Karpas-422 (cell line): ENCODE data around the gene NPFFR1. TPM values are rescaled to one million over a fixed set of nuclear protein-coding genes. Genes with fewer than 3 reads are reported as not detected.

ENCODE experiments used
- DNase-seq: peaks from one replicate; pipeline ENCODE4 v3.0.0-alpha.2; 2015
- H2AFZ ChIP-seq: fragments of 200-600 bp; sonication (generic); 2 replicates; pipeline ENCODE4 v1.6.1; 2014; ENCODE audit warnings: antibody characterized with exemption, low read length, mixed read lengths
- H3K27ac ChIP-seq: fragments of 200-600 bp; sonication (generic); 2 replicates; pipeline ENCODE4 v1.5.1; 2014; ENCODE audit warnings: mild to moderate bottlenecking, low read length, moderate library complexity
- H3K27me3 ChIP-seq: fragments of 200-600 bp; sonication (generic); 2 replicates; pipeline ENCODE4 v1.6.1; 2014; ENCODE audit warnings: low read length, mixed read lengths
- H3K36me3 ChIP-seq: fragments of 200-600 bp; sonication (generic); 2 replicates; pipeline ENCODE4 v1.6.1; 2014; ENCODE audit warnings: low read length, mixed read lengths; ENCODE audit not compliant: insufficient read depth
- H3K4me1 ChIP-seq: fragments of 200-600 bp; sonication (generic); 2 replicates; pipeline ENCODE4 v1.6.1; 2014; ENCODE audit warnings: mild to moderate bottlenecking, low read length, mixed read lengths
- H3K4me2 ChIP-seq: fragments of 200-600 bp; sonication (generic); 2 replicates; pipeline ENCODE4 v1.6.1; 2014; ENCODE audit warnings: low read length, low read depth, mild to moderate bottlenecking; ENCODE audit not compliant: poor library complexity, severe bottlenecking
- H3K4me3 ChIP-seq: fragments of 200-600 bp; sonication (generic); 2 replicates; pipeline ENCODE4 v1.5.1; 2014; ENCODE audit warnings: mild to moderate bottlenecking, antibody characterized with exemption, low read length, mixed read lengths
- H3K79me2 ChIP-seq: fragments of 200-600 bp; sonication (generic); 2 replicates; pipeline ENCODE4 v1.6.1; 2014; ENCODE audit warnings: mild to moderate bottlenecking, low read length, mixed read lengths
- H3K9ac ChIP-seq: fragments of 200-600 bp; sonication (generic); 2 replicates; pipeline ENCODE4 v1.6.0; 2014; ENCODE audit warnings: low read length
- H3K9me2 ChIP-seq: fragments of 200-600 bp; sonication (generic), shearing (Covaris generic); replicated peaks from 2 replicates; pipeline ENCODE4 v1.6.0; 2014; ENCODE audit warnings: mild to moderate bottlenecking, low read length, moderate library complexity; ENCODE audit not compliant: insufficient read depth
- H3K9me3 ChIP-seq: fragments of 300-700, 200-600 bp; sonication (generic); 2 replicates; pipeline ENCODE4 v1.6.1; 2014; ENCODE audit warnings: low read length, mixed read lengths
- H4K20me1 ChIP-seq: fragments of 200-600 bp; sonication (generic); 2 replicates; pipeline ENCODE4 v1.6.1; 2014; ENCODE audit warnings: mild to moderate bottlenecking, antibody characterized with exemption, low read length, low read depth; ENCODE audit not compliant: insufficient read depth
- total RNA-seq: library from RNA; depleted of rRNA; stranded (reverse); fragments of >200 nt; shearing (Covaris generic); gene quantifications from 2 replicates; pipeline ENCODE4 v1.2.3, GENCODE V29; 2014; ENCODE audit warnings: low replicate concordance

NPFFR1 gene
- total RNA-seq, 1 experiment from 2014 or later = not detected

DNA sequence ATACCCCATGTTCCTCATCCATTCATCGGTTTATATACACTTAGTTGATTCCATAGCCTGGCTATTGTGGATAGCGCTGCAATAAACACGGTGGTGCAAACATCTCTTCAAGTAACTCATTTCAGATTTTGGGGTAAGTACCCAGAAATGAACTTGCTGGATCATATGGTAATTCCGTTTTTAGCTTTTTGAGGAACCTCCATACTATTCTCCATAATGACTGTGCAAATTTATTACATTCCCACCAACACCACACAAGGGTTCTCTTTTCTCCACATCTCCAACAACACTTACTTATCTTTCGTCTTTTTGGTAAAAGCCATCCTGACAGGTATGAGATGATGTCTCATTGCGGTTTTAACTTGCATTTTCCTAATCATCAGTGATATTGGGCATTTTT, 3.7 kb downstream of the NPFFR1 start:
- Histone ChIP-seq H3K36me3 (no peaks in the 10 kb centered on the region), H3K4me1 (peaks cover 71% of the 10 kb centered on the region), H3K79me2 (no peaks in the 10 kb centered on the region), H3K27me3 (no peaks in the 10 kb centered on the region), H4K20me1 (no peaks in the 10 kb centered on the region), H3K4me2 (no peak overlapping the region), H3K9me2 (no peaks in the 10 kb centered on the region), H3K9ac (no peak overlapping the region), H3K9me3 (no peaks in the 10 kb centered on the region; the same call in 1 of the 2 replicates), H2AFZ (no peak overlapping the region), H3K27ac (peak overlapping the region; percentile 98), H3K4me3 (no peak overlapping the region)
- DNase-seq = peak; percentile 22

DNA sequence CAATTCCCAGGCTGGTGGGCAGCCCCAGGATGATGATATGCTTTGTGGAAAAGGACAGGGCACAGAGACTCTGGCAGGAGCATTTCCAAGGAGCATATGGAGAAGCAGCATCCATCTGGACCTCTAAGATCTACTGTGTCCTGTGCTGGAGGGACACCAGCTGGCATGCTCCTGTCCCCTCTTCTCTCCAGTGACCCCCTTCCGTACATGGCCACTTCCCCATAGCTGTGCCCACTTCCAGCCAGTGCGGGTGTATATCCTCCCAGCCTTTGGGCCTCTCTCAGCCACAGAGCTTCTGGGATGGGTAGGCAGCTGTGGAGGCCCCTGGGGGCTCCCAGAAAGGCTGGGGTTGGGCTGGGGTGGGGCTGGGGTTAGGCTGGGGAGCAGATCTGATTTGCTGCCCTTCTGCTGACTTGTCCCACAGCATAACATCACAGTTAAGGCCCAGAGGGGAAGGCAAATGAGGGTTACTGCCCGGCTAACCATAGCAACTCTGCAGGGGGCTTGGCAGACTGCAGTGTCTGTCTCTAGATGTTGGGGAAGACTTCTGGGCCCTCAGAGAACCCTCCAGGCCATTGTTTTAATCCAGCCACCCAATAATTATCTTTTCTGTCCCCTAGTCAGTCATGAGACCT, 6.3 kb downstream of the NPFFR1 start:
- no peaks in the 10 kb centered on the region for H3K79me2 ChIP-seq
- H3K9ac ChIP-seq = peak overlapping the region; percentile 75
- no peaks in the 10 kb centered on the region; the same call in 1 of the 2 replicates for H3K9me3 ChIP-seq
- H4K20me1 ChIP-seq = no peaks in the 10 kb centered on the region
- H3K27ac ChIP-seq = peak overlapping the region; percentile 98
- H3K9me2 ChIP-seq = no peaks in the 10 kb centered on the region
- peak overlapping the region; percentile 74 for H3K4me2 ChIP-seq
- H3K4me1 ChIP-seq = peaks cover 83% of the 10 kb centered on the region
- no peak overlapping the region for H2AFZ ChIP-seq
- H3K4me3 ChIP-seq = peak overlapping the region; percentile 51
- no peaks in the 10 kb centered on the region for H3K27me3 ChIP-seq
- no peaks in the 10 kb centered on the region for H3K36me3 ChIP-seq
- peak; percentile 96 for DNase-seq

DNA sequence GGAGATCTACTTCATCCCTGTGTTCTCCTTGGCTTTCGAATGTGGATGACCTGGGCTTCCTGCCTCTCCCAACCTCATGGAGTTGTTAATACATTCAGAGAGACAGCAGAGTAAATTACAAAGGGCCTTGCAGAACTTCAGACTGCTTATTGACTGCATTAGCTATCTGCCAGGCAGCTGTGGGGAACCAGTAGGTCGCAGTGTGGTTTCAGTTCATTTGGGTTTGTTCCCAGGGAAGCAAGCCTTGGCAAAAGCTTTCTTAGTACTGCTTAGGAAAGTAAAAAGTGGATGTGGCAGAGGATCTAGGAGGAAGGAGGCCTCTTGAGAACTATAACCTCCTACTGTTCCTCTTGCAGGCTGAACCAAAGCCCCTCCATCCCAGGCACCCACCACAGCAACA, 9.2 kb downstream of the NPFFR1 start:
- H3K4me3 ChIP-seq = no peak overlapping the region
- no peak for DNase-seq
- no peaks in the 10 kb centered on the region for H3K9me2 ChIP-seq
- H3K27me3 ChIP-seq = no peaks in the 10 kb centered on the region
- H3K79me2 ChIP-seq = no peaks in the 10 kb centered on the region
- no peak overlapping the region for H3K4me2 ChIP-seq
- no peaks in the 10 kb centered on the region for H3K36me3 ChIP-seq
- peak overlapping the region; percentile 54; the same call in 1 of the 2 replicates for H2AFZ ChIP-seq
- H3K9me3 ChIP-seq = no peaks in the 10 kb centered on the region; the same call in 1 of the 2 replicates
- peak overlapping the region; percentile 98 for H3K27ac ChIP-seq
- H4K20me1 ChIP-seq = no peaks in the 10 kb centered on the region
- H3K4me1 ChIP-seq = peaks cover 74% of the 10 kb centered on the region
- H3K9ac ChIP-seq = peak overlapping the region; percentile 35; the same call in 1 of the 2 replicates

GRCh38 chr10:70272925-70273316, 10.9 kb downstream of the NPFFR1 start:
- H3K27ac ChIP-seq = peak overlapping the region; percentile 98
- H3K36me3 ChIP-seq = no peaks in the 10 kb centered on the region
- H3K9me3 ChIP-seq = no peaks in the 10 kb centered on the region; the same call in 1 of the 2 replicates
- peak overlapping the region; percentile 48 for H3K4me2 ChIP-seq
- H3K79me2 ChIP-seq = no peaks in the 10 kb centered on the region
- no peaks in the 10 kb centered on the region for H3K27me3 ChIP-seq
- DNase-seq = peak; percentile 88
- H2AFZ ChIP-seq = peak overlapping the region; percentile 38; the same call in 1 of the 2 replicates
- H3K9ac ChIP-seq = peak overlapping the region; percentile 57
- no peaks in the 10 kb centered on the region for H3K9me2 ChIP-seq
- peak overlapping the region; percentile 28; the same call in 1 of the 2 replicates for H3K4me3 ChIP-seq
- peaks cover 75% of the 10 kb centered on the region for H3K4me1 ChIP-seq
- H4K20me1 ChIP-seq = no peaks in the 10 kb centered on the region

DNA sequence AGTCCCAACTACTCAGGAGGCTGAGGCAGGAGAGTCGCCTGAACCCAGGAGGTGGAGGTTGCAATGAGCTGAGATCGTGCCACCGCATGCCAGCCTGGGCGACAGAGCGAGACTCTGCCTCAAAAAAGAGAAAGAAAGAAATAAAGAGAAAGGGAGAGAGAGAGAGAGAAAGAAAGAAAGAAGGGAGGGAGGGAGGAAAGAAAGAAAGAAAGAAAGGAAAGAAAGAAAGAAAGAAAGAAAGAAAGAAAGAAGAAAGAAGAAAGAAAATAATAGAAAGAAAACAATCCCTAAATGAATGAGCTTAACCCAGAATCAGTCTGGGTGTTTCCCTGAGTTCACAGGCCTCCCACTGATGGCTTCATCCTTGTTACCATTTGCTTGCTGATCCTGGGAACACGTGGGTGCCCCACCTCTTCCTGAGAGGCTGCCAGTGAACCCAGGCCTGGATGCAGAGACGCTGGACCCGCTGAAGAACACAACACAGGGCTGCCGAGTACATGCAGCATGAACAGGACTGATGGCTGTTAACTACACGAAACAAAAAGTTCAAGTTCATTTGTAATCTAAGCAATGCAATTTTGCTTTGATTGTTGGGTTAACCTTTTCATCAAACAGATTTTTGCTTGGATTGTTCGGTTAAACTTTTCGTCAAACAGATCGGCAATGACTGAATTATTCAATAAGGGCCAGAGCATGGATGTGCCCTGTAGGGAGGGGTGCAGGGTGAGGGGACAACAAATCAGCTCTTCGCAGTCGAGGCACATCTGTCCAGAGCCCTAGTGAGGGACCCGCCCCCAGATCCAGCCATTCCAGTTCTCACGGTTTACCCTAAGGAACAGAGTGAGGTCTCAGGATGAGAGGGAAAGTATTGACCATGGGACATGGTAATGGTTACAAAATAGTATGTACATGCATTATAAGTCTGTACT, 11.5 kb downstream of the NPFFR1 start:
- H3K4me3 ChIP-seq = no peak overlapping the region
- H3K9me2 ChIP-seq = no peaks in the 10 kb centered on the region
- DNase-seq = no peak
- H3K9me3 ChIP-seq = no peaks in the 10 kb centered on the region; the same call in 1 of the 2 replicates
- H3K36me3 ChIP-seq = no peaks in the 10 kb centered on the region
- H3K27me3 ChIP-seq = no peaks in the 10 kb centered on the region
- peak overlapping the region; percentile 98 for H3K27ac ChIP-seq
- H2AFZ ChIP-seq = peak overlapping the region; percentile 38
- peak overlapping the region; percentile 16 for H3K9ac ChIP-seq
- H4K20me1 ChIP-seq = no peaks in the 10 kb centered on the region
- H3K4me1 ChIP-seq = peaks cover 75% of the 10 kb centered on the region
- H3K79me2 ChIP-seq = no peaks in the 10 kb centered on the region
- peak overlapping the region; percentile 48 for H3K4me2 ChIP-seq

DNA sequence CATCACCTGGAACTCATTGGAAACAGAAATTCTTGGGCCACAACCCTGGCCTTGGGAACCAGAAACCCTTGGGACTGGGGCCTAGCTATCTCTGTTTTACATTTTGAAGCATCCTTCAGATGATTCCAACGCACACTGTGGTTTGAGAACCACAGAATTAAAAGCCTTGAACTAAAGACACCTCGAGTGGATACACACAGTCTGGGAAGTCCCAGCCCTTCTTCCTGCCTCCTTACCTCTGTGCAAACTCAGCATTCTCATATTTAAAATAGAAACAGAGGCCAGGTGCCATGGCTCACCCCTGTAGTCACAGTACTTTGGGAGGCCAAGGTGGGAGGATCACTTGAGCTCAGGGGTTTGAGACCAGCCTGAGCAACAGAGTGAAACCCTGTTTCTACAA, 12.9 kb downstream of the NPFFR1 start:
- no peak for DNase-seq
- H3K27me3 ChIP-seq = no peaks in the 10 kb centered on the region
- no peaks in the 10 kb centered on the region; the same call in 1 of the 2 replicates for H3K9me3 ChIP-seq
- H4K20me1 ChIP-seq = no peaks in the 10 kb centered on the region
- H3K9me2 ChIP-seq = no peaks in the 10 kb centered on the region
- H3K27ac ChIP-seq = 0 out of 2 replicates have a peak overlapping the region, but pooled peaks have one; percentile 2
- H3K36me3 ChIP-seq = no peaks in the 10 kb centered on the region
- H3K79me2 ChIP-seq = no peaks in the 10 kb centered on the region
- 0 out of 2 replicates have a peak overlapping the region, but pooled peaks have one; percentile 12 for H3K9ac ChIP-seq
- H3K4me3 ChIP-seq = no peak overlapping the region
- H2AFZ ChIP-seq = 0 out of 2 replicates have a peak overlapping the region, but pooled peaks have one; percentile 24
- peaks cover 73% of the 10 kb centered on the region for H3K4me1 ChIP-seq
- H3K4me2 ChIP-seq = no peak overlapping the region

GRCh38 chr10:70269741-70270140, 14.1 kb downstream of the NPFFR1 start:
- Histone ChIP-seq H3K4me3 (no peak overlapping the region), H3K36me3 (no peaks in the 10 kb centered on the region), H3K27me3 (no peaks in the 10 kb centered on the region), H3K9me2 (no peaks in the 10 kb centered on the region), H4K20me1 (no peaks in the 10 kb centered on the region), H3K4me2 (no peak overlapping the region), H3K79me2 (no peaks in the 10 kb centered on the region), H3K4me1 (peaks cover 78% of the 10 kb centered on the region), H3K9ac (no peak overlapping the region), H3K9me3 (no peaks in the 10 kb centered on the region), H2AFZ (no peak overlapping the region), H3K27ac (no peak overlapping the region)
- DNase-seq = no peak

- no peaks in the 10 kb centered on the region for H3K79me2 ChIP-seq
- H3K9ac ChIP-seq = peak overlapping the region; percentile 10; the same call in 1 of the 2 replicates
- H2AFZ ChIP-seq = peak overlapping the region; percentile 23; the same call in 1 of the 2 replicates
- DNase-seq = peak; percentile 64
- no peaks in the 10 kb centered on the region for H3K9me2 ChIP-seq
- no peaks in the 10 kb centered on the region for H3K9me3 ChIP-seq
- H3K27me3 ChIP-seq = no peaks in the 10 kb centered on the region
- H3K4me2 ChIP-seq = peak overlapping the region; percentile 39
- no peaks in the 10 kb centered on the region for H3K36me3 ChIP-seq
- peak overlapping the region; percentile 60 for H3K27ac ChIP-seq
- H3K4me1 ChIP-seq = peaks cover 70% of the 10 kb centered on the region
- no peaks in the 10 kb centered on the region for H4K20me1 ChIP-seq
- H3K4me3 ChIP-seq = no peak overlapping the region
Measured at GRCh38 chr10:70268376-70268775, 15.4 kb downstream of the NPFFR1 start.
